ENCODE measurements around the gene P2RX1. TPM values are rescaled to one million over a fixed set of nuclear protein-coding genes. Genes with fewer than 3 reads are reported as not detected.

P2RX1 gene
- total RNA-seq, 4 donors from 2014 or later: 0.87 to 8.6 (median 4.9) TPM

DNA sequence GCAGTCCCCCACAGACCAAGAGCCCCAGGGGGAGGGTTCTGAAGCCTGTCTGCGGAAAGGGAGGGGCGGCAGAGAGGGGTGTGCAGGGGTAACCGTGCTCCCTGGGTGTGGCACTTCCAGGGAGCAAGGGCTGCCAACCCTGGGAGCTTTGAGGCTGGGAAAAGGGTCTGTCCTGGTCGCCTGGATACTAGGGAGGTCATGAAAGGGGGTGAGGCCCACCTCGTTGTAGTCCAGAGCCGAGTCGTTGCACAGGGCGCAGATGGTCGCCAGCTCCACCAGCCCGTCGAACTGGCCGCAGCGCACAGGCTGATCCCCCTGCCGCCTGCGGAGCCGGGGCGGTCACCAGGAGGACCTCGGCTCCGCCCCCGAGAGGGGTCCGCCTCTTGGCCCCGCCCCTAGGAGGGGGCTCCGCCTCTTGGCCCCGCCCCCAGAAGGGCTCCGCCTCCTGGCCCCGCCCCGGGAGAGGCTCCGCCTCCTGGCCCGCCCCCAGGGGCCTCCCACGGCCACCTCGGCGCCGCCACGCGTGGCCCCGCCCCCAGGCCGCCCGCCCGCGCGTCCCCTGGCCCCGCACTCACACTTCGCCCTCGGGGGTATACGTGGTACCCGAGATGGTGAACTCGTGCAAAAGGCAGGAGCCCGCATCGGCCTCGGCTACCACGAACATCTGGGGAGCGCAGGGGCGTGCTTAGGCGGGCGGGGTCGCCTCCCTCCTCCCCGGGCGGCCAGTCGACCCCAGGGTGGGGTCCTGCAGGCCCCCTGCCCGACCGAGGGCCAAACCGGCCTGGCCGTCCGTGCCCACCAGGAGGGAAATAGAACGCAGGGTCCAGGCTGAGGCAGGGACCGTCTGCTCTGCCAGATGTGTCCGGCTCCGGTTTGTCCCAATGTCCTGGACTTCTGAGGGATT is 28.5 kb upstream of the P2RX1 start:
- Histone ChIP-seq H3K27me3 (no peaks in the 10 kb centered on the region), H3K27ac (peak overlapping the region in 3 of 4 donors; percentile 51 to 80 (median 67)), H3K36me3 (peaks cover 0 to 6% (median 0%) of the 10 kb centered on the region in 3 donors), H3K4me3 (peak overlapping the region; percentile 25 to 52 (median 36)), H3K9me3 (no peaks in the 10 kb centered on the region), H3K4me1 (peaks cover 0 to 11% (median 2%) of the 10 kb centered on the region in 4 donors)
- DNase-seq (ENCODE audit: low spot score in 2 of 2): peak; percentile 34 to 49
- 40 to 45% methylated on average over 31 to 37 of the region's 68 CpGs for WGBS, 2 donors
- no peak for TF ChIP-seq EP300 (IDR thresholded peaks at IDR 0.05)
- no peak for TF ChIP-seq CTCF (IDR thresholded peaks at IDR 0.05)
- no peak for TF ChIP-seq POLR2A (IDR thresholded peaks at IDR 0.05)

DNA sequence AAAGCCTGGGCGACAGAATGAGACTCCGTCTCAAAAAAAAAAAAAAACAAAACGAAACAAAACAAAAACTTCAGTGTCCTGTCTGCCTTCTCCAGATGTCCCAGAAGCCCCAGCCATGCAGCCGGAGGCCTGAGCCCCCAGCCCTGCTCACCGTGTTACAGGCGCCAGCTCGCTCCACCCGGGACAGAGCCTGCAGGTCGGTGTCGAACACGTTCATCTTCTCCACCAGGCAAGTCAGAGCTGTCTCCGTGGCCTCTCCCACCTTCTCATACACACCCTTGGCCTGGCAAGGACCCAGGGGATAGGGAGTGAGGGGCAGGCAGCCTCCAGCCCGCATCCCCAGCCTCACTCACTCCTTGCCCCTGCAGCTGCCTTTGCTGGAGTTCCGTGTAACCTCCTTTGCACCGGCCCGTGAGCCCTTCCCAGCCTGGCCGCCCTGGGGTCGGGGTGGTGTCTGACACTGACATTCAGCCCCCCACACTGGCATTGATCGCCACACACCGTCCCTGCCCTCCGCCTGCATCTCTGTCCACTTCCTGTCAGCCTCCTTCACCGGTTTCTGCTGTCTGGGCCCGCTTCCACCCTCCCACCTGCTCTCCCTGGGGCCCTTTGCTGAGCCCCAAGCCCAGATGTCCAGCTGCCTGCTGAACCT is 27.1 kb upstream of the P2RX1 start:
- no peak for DNase-seq (ENCODE audit: low spot score in 2 of 2)
- peaks cover 0 to 11% (median 2%) of the 10 kb centered on the region in 4 donors for H3K4me1 ChIP-seq
- 81% methylated on average over 23 of the region's 23 CpGs for WGBS, 2 donors
- no peak for TF ChIP-seq POLR2A (IDR thresholded peaks at IDR 0.05)
- no peak for TF ChIP-seq CTCF (IDR thresholded peaks at IDR 0.05)
- no peak for TF ChIP-seq EP300 (IDR thresholded peaks at IDR 0.05)
- no peaks in the 10 kb centered on the region for H3K27me3 ChIP-seq
- H3K9me3 ChIP-seq: no peaks in the 10 kb centered on the region
- H3K36me3 ChIP-seq: peaks cover 0 to 11% (median 0%) of the 10 kb centered on the region in 3 donors
- H3K4me3 ChIP-seq: no peak overlapping the region
- H3K27ac ChIP-seq: no peak overlapping the region

DNA sequence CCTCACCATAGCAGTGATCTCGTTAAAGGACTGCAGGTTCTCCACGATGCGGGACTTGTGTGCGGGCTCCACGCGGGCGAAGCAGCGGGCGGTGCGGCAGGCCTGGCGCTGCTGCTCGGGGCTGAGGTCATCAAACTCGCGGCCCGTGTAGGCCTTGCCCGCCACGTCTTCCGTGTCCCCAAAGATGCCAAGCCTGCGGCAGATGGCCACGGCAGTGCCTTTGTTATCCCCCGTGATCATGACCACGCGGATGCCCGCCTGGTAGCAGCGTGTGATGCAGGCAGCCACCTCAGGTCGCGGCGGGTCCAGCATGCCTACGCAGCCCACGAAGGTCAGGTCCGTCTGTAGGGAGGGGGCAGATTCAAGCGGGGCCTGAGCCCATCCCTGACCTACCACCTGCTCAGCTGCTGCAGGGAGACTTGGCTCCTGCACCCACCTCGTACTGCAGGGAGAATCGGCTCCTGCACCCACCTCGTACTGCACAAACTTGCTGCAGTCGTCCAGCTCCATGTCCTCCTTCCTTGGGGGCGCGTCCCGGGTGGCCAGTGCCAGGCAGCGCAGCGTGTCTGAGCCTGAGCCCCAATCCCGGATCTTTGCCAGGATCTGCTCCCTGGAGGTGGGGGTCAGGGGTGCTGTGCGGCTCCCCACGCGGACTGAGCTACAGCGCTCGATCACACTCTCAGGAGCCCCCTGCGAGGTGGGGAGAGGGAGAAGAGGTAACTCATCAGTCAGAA is 24.9 kb upstream of the P2RX1 start:
- H3K4me1 ChIP-seq: peaks cover 0 to 11% (median 2%) of the 10 kb centered on the region in 4 donors
- H3K36me3 ChIP-seq: peaks cover 0 to 25% (median 0%) of the 10 kb centered on the region in 3 donors
- H3K27me3 ChIP-seq: no peaks in the 10 kb centered on the region
- TF ChIP-seq EP300 (IDR thresholded peaks at IDR 0.05): no peak
- no peak overlapping the region for H3K4me3 ChIP-seq
- H3K27ac ChIP-seq: no peak overlapping the region
- DNase-seq (ENCODE audit: low spot score in 2 of 2): no peak
- no peaks in the 10 kb centered on the region for H3K9me3 ChIP-seq
- 91% methylated on average over 43 to 45 of the region's 48 CpGs for WGBS, 2 donors

DNA sequence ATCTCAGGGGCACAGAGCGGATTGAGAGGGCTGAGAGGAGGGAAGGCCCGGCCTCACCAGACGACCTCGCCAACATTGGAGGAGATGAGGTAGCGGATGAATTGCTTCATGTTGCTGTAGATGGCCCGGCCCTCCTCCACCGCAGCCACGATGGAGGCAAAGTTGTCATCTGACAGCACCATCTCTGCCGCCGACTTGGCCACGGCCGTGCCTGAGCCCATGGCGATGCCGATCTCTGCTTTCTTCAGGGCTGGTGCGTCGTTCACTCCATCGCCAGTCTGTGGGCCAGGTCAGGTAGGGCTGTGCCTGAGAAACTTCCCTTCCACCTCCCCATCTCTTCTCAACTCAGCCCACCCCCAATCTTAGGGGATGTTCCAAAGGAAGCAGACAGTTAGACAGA is 21.1 kb upstream of the P2RX1 start:
- TF ChIP-seq POLR2A (IDR thresholded peaks at IDR 0.05) (no peak), CTCF (IDR thresholded peaks at IDR 0.05) (no peak), EP300 (IDR thresholded peaks at IDR 0.05) (no peak)
- 94 to 95% methylated on average over 17 of the region's 17 CpGs for WGBS, 2 donors
- H3K4me3 ChIP-seq: no peak overlapping the region
- H3K27me3 ChIP-seq: no peaks in the 10 kb centered on the region
- H3K4me1 ChIP-seq: no peaks in the 10 kb centered on the region
- H3K36me3 ChIP-seq: peaks cover 0 to 30% (median 0%) of the 10 kb centered on the region in 3 donors
- no peak for DNase-seq (ENCODE audit: low spot score in 2 of 2)
- no peaks in the 10 kb centered on the region for H3K9me3 ChIP-seq
- H3K27ac ChIP-seq: no peak overlapping the region

DNA sequence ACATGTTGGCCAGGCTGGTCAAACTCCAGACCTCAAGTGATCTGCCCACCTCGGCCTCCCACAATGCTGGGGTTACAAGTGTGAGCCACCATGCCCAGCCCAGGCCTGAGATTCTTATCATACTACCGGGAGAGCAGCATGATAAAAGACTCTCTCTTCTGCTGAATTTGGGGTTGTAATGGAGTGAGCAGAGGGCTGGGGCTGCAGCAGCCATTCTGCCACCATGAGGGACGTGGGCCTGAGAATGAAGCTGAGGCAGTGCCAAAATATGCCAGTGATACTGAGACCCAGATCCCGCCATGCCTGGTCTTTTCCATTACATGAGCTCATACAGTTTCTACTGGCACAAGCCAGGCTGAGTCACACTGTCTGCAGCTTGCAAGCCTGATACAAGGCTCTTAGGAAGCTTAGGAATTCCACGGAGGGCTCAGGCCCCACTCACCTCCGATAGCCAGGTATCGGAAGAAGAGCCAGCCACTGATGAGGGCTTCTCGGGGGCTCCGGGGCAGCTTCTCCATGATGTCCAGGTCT is 19.6 kb upstream of the P2RX1 start:
- Histone ChIP-seq H3K27me3 (no peaks in the 10 kb centered on the region), H3K4me3 (no peak overlapping the region), H3K27ac (no peak overlapping the region), H3K9me3 (no peaks in the 10 kb centered on the region), H3K4me1 (no peaks in the 10 kb centered on the region), H3K36me3 (peaks cover 0 to 32% (median 0%) of the 10 kb centered on the region in 3 donors)
- TF ChIP-seq EP300 (IDR thresholded peaks at IDR 0.05) (no peak), POLR2A (IDR thresholded peaks at IDR 0.05) (no peak), CTCF (IDR thresholded peaks at IDR 0.05) (no peak)
- 99 to 100% methylated on average over 7 to 8 of the region's 9 CpGs for WGBS, 2 donors
- DNase-seq (ENCODE audit: low spot score in 2 of 2): no peak
